ENCODE measurements around the gene PCYT2.
A peak's percentile ranks its signal among the peaks of the same experiment; 100 is the strongest.

PCYT2 gene

GRCh38 chr17:81859906-81860755 lies 51.1 kb downstream of the PCYT2 start, which contains the start of gene P4HB:
TSS of gene P4HB (minus strand) at chr17:81860535. CDS start at chr17:81860471, 64 bp downstream.
- peak in 2 of 56 donors; percentile 100 for DNase-seq

- DNase-seq: no peak
These were observed 52.0 kb downstream of the PCYT2 start for GRCh38 chr17:81858967-81859905.

GRCh38 chr17:81858170-81858966 lies 52.8 kb downstream of the PCYT2 start:
- no peak for DNase-seq

- DNase-seq: no peak
These were observed 56.0 kb downstream of the PCYT2 start for GRCh38 chr17:81854974-81855774.

GRCh38 chr17:81852237-81852636 lies 59.0 kb downstream of the PCYT2 start:
- no peak for DNase-seq

GRCh38 chr17:81851423-81851822 lies 59.8 kb downstream of the PCYT2 start:
- no peak for DNase-seq
